HEK293 (cell line): ENCODE data around the gene PDZD8.

ENCODE experiments used
- CTCF ChIA-PET: fragments of 350-600 bp; formaldehyde crosslinking; extraction: SDS; loops from one replicate; lab custom pipeline; 2021; ENCODE audit warnings: antibody characterized with exemption; lab: Yijun Ruan, JAX
- POLR2A ChIA-PET: fragments of 300-600 bp; formaldehyde crosslinking; extraction: SDS; loops from one replicate; lab custom pipeline; 2020; ENCODE audit warnings: antibody characterized with exemption, inconsistent platforms; lab: Yijun Ruan, JAX
- H3K27ac ChIP-seq: fragments of 200-500 bp; sonication (Bioruptor generic); 2 replicates; pipeline ENCODE4 v1.5.1; 2014; ENCODE audit warnings: low read depth, low read length, control low read depth, inconsistent platforms; ENCODE audit errors: extremely low read depth
- H3K36me3 ChIP-seq, 2 experiments: fragments of 200-500 bp in 1 of 2; sonication (Bioruptor generic) in 1 of 2; 1 replicate in 1 of 2; 2 replicates in 1 of 2; pipeline ENCODE4 v1.5.1; 2014 to 2017; ENCODE audit warnings: inconsistent platforms in 2 of 2, low read length in 2 of 2; ENCODE audit not compliant: control insufficient read depth in 2 of 2, insufficient read depth in 1 of 2
- H3K4me1 ChIP-seq: fragments of 200-500 bp; sonication (Bioruptor generic); 2 replicates; pipeline ENCODE4 v1.5.1; 2014; ENCODE audit warnings: mild to moderate bottlenecking, low read length, inconsistent platforms; ENCODE audit not compliant: control insufficient read depth, insufficient read depth
- H3K4me3 ChIP-seq: 2 replicates; pipeline ENCODE4 v1.5.1; 2011; ENCODE audit warnings: low read depth, mild to moderate bottlenecking, control low read depth, low read length, moderate library complexity
- H3K9me3 ChIP-seq: fragments of 200-500 bp; sonication (Bioruptor generic); 2 replicates; pipeline ENCODE4 v1.5.1; 2014; ENCODE audit warnings: low read depth, low read length, inconsistent platforms; ENCODE audit not compliant: control insufficient read depth, insufficient read depth
- ELK4 ChIP-seq: IDR thresholded peaks from 2 replicates; pipeline ENCODE4 v1.6.1; 2011; ENCODE audit warnings: mild to moderate bottlenecking, low read depth, low read length, borderline replicate concordance
- FEZF1 ChIP-seq: fragments of 450-650 bp; formaldehyde crosslinking; IDR thresholded peaks from 2 replicates; pipeline ENCODE4 v1.5.1; 2016; ENCODE audit warnings: missing biosample characterization, missing genetic modification characterization
- KLF10 ChIP-seq: fragments of 450-650 bp; IDR thresholded peaks from 2 replicates; pipeline ENCODE4 v1.5.1; 2018; ENCODE audit warnings: missing biosample characterization, mild to moderate bottlenecking, missing genetic modification characterization
- SCRT1 ChIP-seq: fragments of 450-650 bp; formaldehyde crosslinking; IDR thresholded peaks from 2 replicates; pipeline ENCODE4 v1.5.1; 2016; ENCODE audit warnings: missing biosample characterization, missing genetic modification characterization, borderline replicate concordance
- SCRT2 ChIP-seq: fragments of 450-650 bp; formaldehyde crosslinking; IDR thresholded peaks from 2 replicates; pipeline ENCODE4 v1.5.1; 2016; ENCODE audit warnings: missing biosample characterization, missing genetic modification characterization
- ZBTB1 ChIP-seq: fragments of 450-650 bp; formaldehyde crosslinking; IDR thresholded peaks from 2 replicates; pipeline ENCODE4 v1.5.1; 2016; ENCODE audit warnings: missing biosample characterization, missing genetic modification characterization
- ZBTB17 ChIP-seq: fragments of 450-650 bp; formaldehyde crosslinking; IDR thresholded peaks from 2 replicates; pipeline ENCODE4 v1.5.1; 2016; ENCODE audit warnings: missing biosample characterization, missing genetic modification characterization
- ZBTB20 ChIP-seq: fragments of 450-650 bp; formaldehyde crosslinking; IDR thresholded peaks from 2 replicates; pipeline ENCODE4 v1.5.1; 2016; ENCODE audit warnings: missing biosample characterization, missing genetic modification characterization
- ZFP3 ChIP-seq: fragments of 450-650 bp; formaldehyde crosslinking; IDR thresholded peaks from 2 replicates; pipeline ENCODE4 v1.5.1; 2016; ENCODE audit warnings: low read depth, missing biosample characterization, missing genetic modification characterization
- ZNF10 ChIP-seq: fragments of 450-650 bp; formaldehyde crosslinking; IDR thresholded peaks from 2 replicates; pipeline ENCODE4 v1.5.1; 2017; ENCODE audit warnings: missing biosample characterization, missing genetic modification characterization
- ZNF221 ChIP-seq: fragments of 450-650 bp; formaldehyde crosslinking; IDR thresholded peaks from 2 replicates; pipeline ENCODE4 v1.5.1; 2017; ENCODE audit warnings: missing biosample characterization, missing genetic modification characterization, borderline replicate concordance
- ZNF248 ChIP-seq: fragments of 450-650 bp; formaldehyde crosslinking; IDR thresholded peaks from 2 replicates; pipeline ENCODE4 v1.5.1; 2017; ENCODE audit warnings: missing biosample characterization, missing genetic modification characterization
- ZNF266 ChIP-seq: fragments of 450-650 bp; formaldehyde crosslinking; IDR thresholded peaks from 2 replicates; pipeline ENCODE4 v1.5.1; 2016; ENCODE audit warnings: missing biosample characterization, missing genetic modification characterization, low read depth
- ZNF274 ChIP-seq, 2 experiments: fragments of 200-500 bp in 1 of 2; fragments of 450-650 bp in 1 of 2; sonication (Bioruptor generic) in 1 of 2; formaldehyde crosslinking in 1 of 2; IDR thresholded peaks; 2 replicates each; pipeline versions ENCODE4 v1.5.1 to v1.6.1; 2014 to 2016; ENCODE audit warnings: borderline replicate concordance in 1 of 2, inconsistent platforms in 1 of 2, low read length in 1 of 2, missing biosample characterization in 1 of 2, missing genetic modification characterization in 1 of 2
- ZNF280C ChIP-seq: fragments of 450-650 bp; formaldehyde crosslinking; IDR thresholded peaks from 2 replicates; pipeline ENCODE4 v1.5.1; 2016; ENCODE audit warnings: missing biosample characterization, missing genetic modification characterization
- ZNF350 ChIP-seq: fragments of 450-650 bp; formaldehyde crosslinking; IDR thresholded peaks from 2 replicates; pipeline ENCODE4 v1.5.0; 2017; ENCODE audit warnings: missing biosample characterization, mild to moderate bottlenecking, missing genetic modification characterization
- ZNF394 ChIP-seq: fragments of 450-650 bp; formaldehyde crosslinking; IDR thresholded peaks from 2 replicates; pipeline ENCODE4 v1.5.1; 2016; ENCODE audit warnings: missing biosample characterization, missing genetic modification characterization, mild to moderate bottlenecking, moderate library complexity, borderline replicate concordance
- ZNF398 ChIP-seq: fragments of 450-650 bp; formaldehyde crosslinking; IDR thresholded peaks from 2 replicates; pipeline ENCODE4 v1.5.1; 2017; ENCODE audit warnings: missing biosample characterization, missing genetic modification characterization
- ZNF416 ChIP-seq: fragments of 450-650 bp; formaldehyde crosslinking; IDR thresholded peaks from 2 replicates; pipeline ENCODE4 v1.5.1; 2016; ENCODE audit warnings: missing biosample characterization, missing genetic modification characterization
- ZNF521 ChIP-seq: fragments of 450-650 bp; formaldehyde crosslinking; IDR thresholded peaks from 2 replicates; pipeline ENCODE4 v1.5.1; 2017; ENCODE audit warnings: missing biosample characterization, mild to moderate bottlenecking, missing genetic modification characterization
- ZNF600 ChIP-seq: fragments of 450-650 bp; formaldehyde crosslinking; IDR thresholded peaks from 2 replicates; pipeline ENCODE4 v1.5.1; 2016; ENCODE audit warnings: missing biosample characterization, missing genetic modification characterization
- ZNF645 ChIP-seq: fragments of 450-650 bp; formaldehyde crosslinking; IDR thresholded peaks from 2 replicates; pipeline ENCODE4; 2016; ENCODE audit warnings: missing biosample characterization, missing genetic modification characterization
- ZNF747 ChIP-seq: fragments of 450-650 bp; formaldehyde crosslinking; IDR thresholded peaks from 2 replicates; pipeline ENCODE4 v1.5.1; 2016; ENCODE audit warnings: missing biosample characterization, missing genetic modification characterization
- ZNF777 ChIP-seq: fragments of 450-650 bp; formaldehyde crosslinking; IDR thresholded peaks from 2 replicates; pipeline ENCODE4 v1.5.1; 2017; ENCODE audit warnings: missing biosample characterization, missing genetic modification characterization, borderline replicate concordance
- ZNF830 ChIP-seq: fragments of 450-650 bp; IDR thresholded peaks from 2 replicates; pipeline ENCODE4 v1.5.0; 2018; ENCODE audit warnings: missing biosample characterization, missing genetic modification characterization, low read depth, mild to moderate bottlenecking, moderate library complexity
- ZXDB ChIP-seq: fragments of 450-650 bp; formaldehyde crosslinking; IDR thresholded peaks from 2 replicates; pipeline ENCODE4 v1.5.1; 2016; ENCODE audit warnings: missing biosample characterization, missing genetic modification characterization
- TF ChIP-seq, protein P1 (sequence below): fragments of 450-650 bp; formaldehyde crosslinking; IDR thresholded peaks from 2 replicates; pipeline ENCODE4 v1.5.1; 2017; ENCODE audit warnings: missing biosample characterization, missing genetic modification characterization
- TF ChIP-seq, protein P2 (sequence below): fragments of 450-650 bp; formaldehyde crosslinking; IDR thresholded peaks from 2 replicates; pipeline ENCODE4 v1.5.1; 2016; ENCODE audit warnings: missing biosample characterization, missing genetic modification characterization

PDZD8 gene

DNA sequence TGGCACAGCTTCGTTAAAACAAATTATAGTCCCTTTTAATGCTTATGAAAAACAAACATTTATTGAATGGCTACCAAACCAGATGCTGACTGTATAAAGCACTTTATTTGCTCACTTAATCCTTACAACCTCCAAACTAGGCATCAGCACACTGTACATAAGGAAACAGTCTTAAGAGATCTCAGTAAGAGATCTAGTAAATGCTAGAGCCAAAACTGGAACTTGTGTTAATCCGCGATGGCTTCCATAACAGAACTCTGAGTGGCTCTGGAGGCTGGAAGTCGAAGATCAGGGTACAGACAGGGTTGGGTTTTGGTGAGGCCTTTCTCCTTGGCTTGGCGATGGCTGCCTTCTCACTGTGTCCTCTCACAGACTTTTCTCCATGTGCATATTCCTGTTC is 27.0 kb downstream of the PDZD8 start:
- CTCF ChIA-PET = interaction anchor here (1.5 kb wide), 1 partner anchor 12 kb away, joined by 3 read pairs; no protein-coding TSS in a partner anchor
- H3K27ac ChIP-seq = no peak overlapping the region
- peaks cover 19% of the 10 kb centered on the region; the same call in 1 of the 2 replicates for H3K4me1 ChIP-seq
- no peak overlapping the region for H3K4me3 ChIP-seq
- H3K36me3 ChIP-seq = no peaks in the 10 kb centered on the region; a peak in 1 of 3 replicates
- POLR2A ChIA-PET = no interaction called here
- H3K9me3 ChIP-seq = no peaks in the 10 kb centered on the region
- TF ChIP-seq ZBTB20 (tag by site-specific recombination) = no peak
- no peak for TF ChIP-seq ZNF10 (tag by site-specific recombination)
- no peak for TF ChIP-seq ZFP3 (tag by site-specific recombination)
- TF ChIP-seq ZNF350 (tag by site-specific recombination) = no peak
- no peak for TF ChIP-seq ZNF747
- no peak for TF ChIP-seq ZNF521 (tag by site-specific recombination)
- TF ChIP-seq ZNF394 (tag by site-specific recombination) = no peak
- TF ChIP-seq, protein P1, sequence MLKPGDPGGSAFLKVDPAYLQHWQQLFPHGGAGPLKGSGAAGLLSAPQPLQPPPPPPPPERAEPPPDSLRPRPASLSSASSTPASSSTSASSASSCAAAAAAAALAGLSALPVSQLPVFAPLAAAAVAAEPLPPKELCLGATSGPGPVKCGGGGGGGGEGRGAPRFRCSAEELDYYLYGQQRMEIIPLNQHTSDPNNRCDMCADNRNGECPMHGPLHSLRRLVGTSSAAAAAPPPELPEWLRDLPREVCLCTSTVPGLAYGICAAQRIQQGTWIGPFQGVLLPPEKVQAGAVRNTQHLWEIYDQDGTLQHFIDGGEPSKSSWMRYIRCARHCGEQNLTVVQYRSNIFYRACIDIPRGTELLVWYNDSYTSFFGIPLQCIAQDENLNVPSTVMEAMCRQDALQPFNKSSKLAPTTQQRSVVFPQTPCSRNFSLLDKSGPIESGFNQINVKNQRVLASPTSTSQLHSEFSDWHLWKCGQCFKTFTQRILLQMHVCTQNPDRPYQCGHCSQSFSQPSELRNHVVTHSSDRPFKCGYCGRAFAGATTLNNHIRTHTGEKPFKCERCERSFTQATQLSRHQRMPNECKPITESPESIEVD = peak; percentile 55
- no peak for TF ChIP-seq SCRT1 (tag by site-specific recombination)
- TF ChIP-seq ZNF248 (tag by site-specific recombination) = no peak
- TF ChIP-seq KLF10 (tag by site-specific recombination) = no peak
- peak; percentile 75; the same call in 1 of the 2 replicates for TF ChIP-seq ZNF600 (tag by site-specific recombination)
- TF ChIP-seq ZXDB (tag by site-specific recombination) = no peak
- TF ChIP-seq, protein P2, sequence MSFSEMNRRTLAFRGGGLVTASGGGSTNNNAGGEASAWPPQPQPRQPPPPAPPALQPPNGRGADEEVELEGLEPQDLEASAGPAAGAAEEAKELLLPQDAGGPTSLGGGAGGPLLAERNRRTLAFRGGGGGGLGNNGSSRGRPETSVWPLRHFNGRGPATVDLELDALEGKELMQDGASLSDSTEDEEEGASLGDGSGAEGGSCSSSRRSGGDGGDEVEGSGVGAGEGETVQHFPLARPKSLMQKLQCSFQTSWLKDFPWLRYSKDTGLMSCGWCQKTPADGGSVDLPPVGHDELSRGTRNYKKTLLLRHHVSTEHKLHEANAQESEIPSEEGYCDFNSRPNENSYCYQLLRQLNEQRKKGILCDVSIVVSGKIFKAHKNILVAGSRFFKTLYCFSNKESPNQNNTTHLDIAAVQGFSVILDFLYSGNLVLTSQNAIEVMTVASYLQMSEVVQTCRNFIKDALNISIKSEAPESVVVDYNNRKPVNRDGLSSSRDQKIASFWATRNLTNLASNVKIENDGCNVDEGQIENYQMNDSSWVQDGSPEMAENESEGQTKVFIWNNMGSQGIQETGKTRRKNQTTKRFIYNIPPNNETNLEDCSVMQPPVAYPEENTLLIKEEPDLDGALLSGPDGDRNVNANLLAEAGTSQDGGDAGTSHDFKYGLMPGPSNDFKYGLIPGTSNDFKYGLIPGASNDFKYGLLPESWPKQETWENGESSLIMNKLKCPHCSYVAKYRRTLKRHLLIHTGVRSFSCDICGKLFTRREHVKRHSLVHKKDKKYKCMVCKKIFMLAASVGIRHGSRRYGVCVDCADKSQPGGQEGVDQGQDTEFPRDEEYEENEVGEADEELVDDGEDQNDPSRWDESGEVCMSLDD (tag by site-specific recombination) = no peak
- no peak for TF ChIP-seq ZNF280C
- no peak for TF ChIP-seq SCRT2
- no peak for TF ChIP-seq ZNF777 (tag by site-specific recombination)
- TF ChIP-seq ZNF398 (tag by site-specific recombination) = no peak
- TF ChIP-seq ZBTB17 (tag by site-specific recombination) = 0 out of 2 replicates have a peak, but pooled peaks have one; percentile 10
- TF ChIP-seq ZNF645 (tag by site-specific recombination) = no peak
- no peak for TF ChIP-seq ZNF221 (tag by site-specific recombination)
- TF ChIP-seq FEZF1 (tag by site-specific recombination) = peak; percentile 29; the same call in 1 of the 2 replicates
- no peak for TF ChIP-seq ZNF830 (tag by site-specific recombination)
- no peak for TF ChIP-seq ZNF416 (tag by site-specific recombination)
- no peak for TF ChIP-seq ZNF266 (tag by site-specific recombination)
- TF ChIP-seq ELK4 = no peak
- TF ChIP-seq ZBTB1 (tag by site-specific recombination) = no peak
- no peak for TF ChIP-seq ZNF274 (IDR thresholded peaks at IDR 0.05; ENCODE audit: low read length)
- TF ChIP-seq ZNF274 (tag by site-specific recombination; IDR thresholded peaks at IDR 0.05; ENCODE audit: borderline replicate concordance) = no peak
